Stimulated activated CD8-positive, alpha-beta memory T cell treated with anti-CD3 and anti-CD28 coated beads, Interleukin-7, amount 100 ng/mL, for 1 hour (primary cell): ENCODE data around the gene MUC5B.
"Not testable (repeated sequence)": the region's sequence is repeated elsewhere in the genome, so short reads cannot be mapped to it uniquely, and the experiment has no call there.

Source experiments
- DNase-seq, 2 donors: peaks; one replicate each; pipeline ENCODE4 v3.0.0-alpha.2; 2020; ENCODE audit warnings: low read depth in 2 of 2

Gene MUC5B

DNA sequence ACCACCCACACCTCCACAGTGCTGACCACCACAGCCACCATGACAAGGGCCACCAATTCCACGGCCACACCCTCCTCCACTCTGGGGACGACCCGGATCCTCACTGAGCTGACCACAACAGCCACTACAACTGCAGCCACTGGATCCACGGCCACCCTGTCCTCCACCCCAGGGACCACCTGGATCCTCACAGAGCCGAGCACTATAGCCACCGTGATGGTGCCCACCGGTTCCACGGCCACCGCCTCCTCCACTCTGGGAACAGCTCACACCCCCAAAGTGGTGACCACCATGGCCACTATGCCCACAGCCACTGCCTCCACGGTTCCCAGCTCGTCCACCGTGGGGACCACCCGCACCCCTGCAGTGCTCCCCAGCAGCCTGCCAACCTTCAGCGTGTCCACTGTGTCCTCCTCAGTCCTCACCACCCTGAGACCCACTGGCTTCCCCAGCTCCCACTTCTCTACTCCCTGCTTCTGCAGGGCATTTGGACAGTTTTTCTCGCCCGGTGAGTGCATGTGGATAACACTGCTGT lies 28.4 kb downstream of the MUC5B start:
- no peak for DNase-seq

- DNase-seq, result no peak
Measured at GRCh38 chr11:1252371-1253102, 29.7 kb downstream of the MUC5B start.

- DNase-seq, result no peak
Measured at GRCh38 chr11:1253103-1253485, 30.2 kb downstream of the MUC5B start.

GRCh38 chr11:1254086-1254648 lies 31.3 kb downstream of the MUC5B start:
- no peak for DNase-seq

DNA sequence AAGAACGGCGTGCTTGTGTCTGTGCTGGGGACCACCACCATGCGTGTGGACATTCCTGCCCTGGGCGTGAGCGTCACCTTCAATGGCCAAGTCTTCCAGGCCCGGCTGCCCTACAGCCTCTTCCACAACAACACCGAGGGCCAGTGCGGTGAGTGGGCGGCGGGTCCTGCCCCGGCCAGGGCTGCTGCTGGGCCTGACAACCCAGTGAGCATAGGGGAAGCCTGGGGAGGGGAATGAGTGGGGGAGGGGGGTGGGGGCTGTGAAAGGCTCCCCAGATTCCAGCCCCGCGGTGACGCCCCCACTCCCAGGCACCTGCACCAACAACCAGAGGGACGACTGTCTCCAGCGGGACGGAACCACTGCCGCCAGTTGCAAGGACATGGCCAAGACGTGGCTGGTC lies 31.9 kb downstream of the MUC5B start:
- DNase-seq, result no peak

- DNase-seq, result no peak
Measured at GRCh38 chr11:1255151-1255550, 32.3 kb downstream of the MUC5B start.

DNA sequence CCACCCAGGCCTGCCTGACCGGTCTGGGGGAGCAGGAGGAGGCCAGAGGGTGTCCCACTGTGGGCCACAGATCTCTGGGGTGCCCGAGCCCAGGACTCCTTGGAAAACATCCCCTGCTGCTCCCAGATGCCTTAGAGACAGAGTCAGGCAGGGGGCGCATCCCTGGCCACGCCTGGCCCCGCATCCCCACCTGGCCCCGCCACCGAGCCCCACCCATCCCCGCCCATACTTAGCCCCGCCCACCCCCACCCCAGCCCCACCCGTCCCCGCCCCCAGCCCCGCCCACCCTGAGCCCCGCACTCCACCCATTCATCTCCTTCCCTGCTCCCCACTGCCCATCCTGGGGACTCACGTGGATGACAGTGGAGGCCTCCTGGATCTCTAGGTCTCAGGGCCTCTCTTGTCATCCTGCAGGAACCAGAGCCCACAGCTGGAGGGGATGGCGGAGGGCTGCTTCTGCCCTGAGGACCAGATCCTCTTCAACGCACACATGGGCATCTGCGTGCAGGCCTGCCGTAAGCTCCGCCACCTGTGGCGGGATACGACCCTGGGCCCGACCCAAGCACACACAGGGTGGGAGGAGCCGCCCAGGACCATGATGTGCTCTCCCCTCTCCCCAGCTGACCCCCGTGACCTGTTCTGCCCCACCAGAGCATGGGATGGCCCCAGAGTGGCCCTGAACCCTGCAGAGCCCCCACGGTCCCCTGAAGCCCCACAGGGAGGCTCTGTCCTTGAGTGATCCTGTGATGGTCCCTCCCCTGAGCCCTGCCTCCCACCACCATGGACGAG lies 33.6 kb downstream of the MUC5B start:
- no peak for DNase-seq

- DNase-seq, result no peak
Measured at GRCh38 chr11:1257366-1257765, 34.5 kb downstream of the MUC5B start.

- DNase-seq, result no peak
Measured at GRCh38 chr11:1257916-1258315, 35.0 kb downstream of the MUC5B start.

- no peak for DNase-seq
Measured at GRCh38 chr11:1258401-1259075, 35.7 kb downstream of the MUC5B start.

DNA sequence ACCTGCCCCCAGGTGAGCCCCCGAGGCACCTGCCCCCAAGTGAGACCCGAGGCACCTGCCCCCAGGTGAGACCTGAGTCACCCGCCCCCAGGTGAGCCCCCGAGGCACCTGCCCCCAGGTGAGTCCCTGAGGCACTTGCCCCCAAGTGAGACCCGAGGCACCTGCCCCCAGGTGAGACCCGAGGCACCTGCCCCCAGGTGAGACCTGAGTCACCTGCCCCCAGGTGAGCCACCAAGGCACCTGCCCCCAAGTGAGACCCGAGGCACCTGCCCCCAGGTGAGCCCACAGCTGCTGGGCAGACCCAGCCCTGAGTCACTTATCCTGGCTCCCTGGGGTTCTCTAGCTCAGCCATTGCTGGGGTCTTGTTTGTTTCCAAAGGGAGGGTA lies 36.2 kb downstream of the MUC5B start:
- DNase-seq, result no peak

DNA sequence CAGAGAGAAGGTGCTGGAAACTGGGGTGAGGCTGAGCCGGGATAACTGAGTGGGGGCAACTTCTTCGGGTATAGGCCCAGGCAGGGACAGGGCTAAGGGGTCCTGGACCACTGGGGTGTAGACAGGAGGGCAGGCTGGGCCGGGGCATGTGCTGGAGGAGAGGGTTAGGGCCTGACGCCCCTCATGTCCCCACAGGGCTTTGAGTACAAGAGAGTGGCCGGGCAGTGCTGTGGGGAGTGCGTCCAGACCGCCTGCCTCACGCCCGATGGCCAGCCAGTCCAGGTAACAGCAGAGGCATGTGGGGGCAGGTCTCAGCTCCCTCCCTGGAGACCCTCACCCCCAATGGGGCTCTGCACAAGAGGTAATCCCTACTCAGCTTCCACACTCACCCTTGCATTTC lies 36.7 kb downstream of the MUC5B start:
- no peak for DNase-seq

- peak in 1 of 2 donors; percentile 13 for DNase-seq
Measured at GRCh38 chr11:1260023-1260501, 37.2 kb downstream of the MUC5B start.

DNA sequence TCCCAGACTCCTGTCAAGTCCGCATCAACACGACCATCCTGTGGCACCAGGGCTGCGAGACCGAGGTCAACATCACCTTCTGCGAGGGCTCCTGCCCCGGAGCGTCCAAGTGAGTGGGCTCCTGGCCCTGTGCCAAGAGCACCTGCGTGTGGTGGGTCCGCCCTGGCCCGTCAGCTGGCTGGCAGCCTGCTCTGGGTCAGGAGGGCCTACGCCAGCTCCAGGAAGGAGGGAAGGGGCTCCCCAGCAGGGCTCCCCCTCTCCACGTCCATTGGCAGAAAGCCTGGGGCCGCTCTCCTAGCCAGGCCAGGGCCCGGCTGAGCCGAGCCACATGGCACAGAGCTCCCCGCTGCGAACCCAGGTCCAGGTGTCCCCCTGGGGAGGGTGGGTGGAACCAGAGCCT lies 37.8 kb downstream of the MUC5B start:
- no peak for DNase-seq

GRCh38 chr11:1261241-1262071 lies 38.6 kb downstream of the MUC5B start:
- no peak for DNase-seq

GRCh38 chr11:1262172-1263006 lies 39.5 kb downstream of the MUC5B start:
- peak; percentile 68 to 76 for DNase-seq

GRCh38 chr11:1263010-1263409 lies 40.1 kb downstream of the MUC5B start:
- no peak for DNase-seq

- DNase-seq, result not testable (repeated sequence)
Measured at GRCh38 chr11:1264444-1264843, 41.6 kb downstream of the MUC5B start.

DNA sequence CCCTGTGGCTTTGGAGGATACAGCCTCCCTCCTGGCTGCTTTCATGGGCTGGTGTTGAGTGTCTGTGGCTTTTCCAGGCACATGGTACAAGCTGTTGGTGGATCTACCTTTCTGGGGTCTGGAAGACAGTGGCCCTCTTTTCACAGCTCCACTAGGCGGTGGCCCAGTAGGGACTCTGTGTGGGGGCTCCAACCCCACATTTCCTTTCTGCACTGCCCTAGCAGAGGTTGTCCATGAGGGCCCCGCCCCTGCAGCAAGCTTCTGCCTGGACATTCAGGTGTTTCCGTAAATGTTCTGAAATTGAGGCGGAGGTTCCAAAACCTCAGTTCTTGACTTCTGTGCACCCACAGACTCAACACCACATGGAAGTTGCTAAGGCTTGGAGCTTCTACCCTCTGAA lies 42.6 kb downstream of the MUC5B start:
- DNase-seq, result not testable (repeated sequence)

DNA sequence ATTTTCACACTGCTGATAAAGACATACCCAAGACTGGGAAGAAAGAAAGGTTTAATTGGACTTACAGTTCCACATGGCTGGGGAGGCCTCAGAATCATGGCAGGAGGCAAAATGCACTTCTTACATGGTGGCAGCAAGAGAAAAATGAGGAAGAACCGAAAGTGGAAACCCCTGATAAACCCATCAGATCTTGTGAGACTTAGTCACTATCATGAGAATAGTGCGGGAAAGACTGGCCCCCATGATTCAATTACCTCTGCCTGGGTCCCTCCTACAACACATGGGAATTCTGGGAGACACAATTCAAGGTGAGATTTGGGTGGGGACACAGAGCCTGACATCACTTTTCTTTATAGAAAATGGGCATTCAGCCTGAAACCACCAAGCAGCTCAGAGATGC lies 44.1 kb downstream of the MUC5B start:
- DNase-seq, result not testable (repeated sequence)
